ENCODE results near the gene ATF4. TPM values are rescaled to one million over a fixed set of nuclear protein-coding genes. Genes with fewer than 3 reads are reported as not detected.

ATF4 gene
- total and polyA plus RNA-seq, 2 of the 13 experiments (the other 11 are each of a cell fraction or from before 2014, with no cell fraction given), result 486 to 1,297 TPM

- TF ChIP-seq STAG1 (CRISPR knock-in tag; IDR thresholded peaks at IDR 0.05) (no peak), ZFP36L1 (CRISPR knock-in tag; IDR thresholded peaks at IDR 0.05) (no peak), ZNF136 (CRISPR knock-in tag; IDR thresholded peaks at IDR 0.05; ENCODE audit: low read depth) (peak; percentile 54; the same call in 1 of the 2 replicates), ARID4A (CRISPR knock-in tag; IDR thresholded peaks at IDR 0.05; ENCODE audit: borderline replicate concordance) (peak; percentile 37; the same call in 1 of the 2 replicates), ZNF331 (CRISPR knock-in tag; IDR thresholded peaks at IDR 0.05) (peak; percentile 94), SIN3B (IDR thresholded peaks at IDR 0.05; ENCODE audit: low read length) (no peak), SMYD3 (CRISPR knock-in tag; IDR thresholded peaks at IDR 0.05) (peak; percentile 78; the same call in 1 of the 2 replicates), JARID2 (CRISPR knock-in tag; IDR thresholded peaks at IDR 0.05; ENCODE audit: insufficient replicate concordance) (no peak), NR0B2 (CRISPR knock-in tag; IDR thresholded peaks at IDR 0.05) (no peak), HOXA7 (CRISPR knock-in tag; IDR thresholded peaks at IDR 0.05) (0 out of 2 replicates have a peak, but pooled peaks have one; percentile 37), FOXK1 (CRISPR knock-in tag; IDR thresholded peaks at IDR 0.05; ENCODE audit: borderline replicate concordance, low read depth) (peak; percentile 68; the same call in 1 of the 2 replicates), JUNB (CRISPR knock-in tag; IDR thresholded peaks at IDR 0.05; ENCODE audit: borderline replicate concordance) (no peak; the same call in 1 of the 2 replicates), ZNF720 (CRISPR knock-in tag; IDR thresholded peaks at IDR 0.05) (peak; percentile 89; the same call in 1 of the 2 replicates), PBX3 (CRISPR knock-in tag; IDR thresholded peaks at IDR 0.05; ENCODE audit: borderline replicate concordance) (peak; percentile 75; the same call in 1 of the 2 replicates), E2F2 (CRISPR knock-in tag; IDR thresholded peaks at IDR 0.05; ENCODE audit: borderline replicate concordance) (peak; percentile 76; the same call in 1 of the 2 replicates), GLMP (CRISPR knock-in tag; IDR thresholded peaks at IDR 0.05; ENCODE audit: borderline replicate concordance) (no peak; the same call in 1 of the 2 replicates), KDM5A (IDR thresholded peaks at IDR 0.05; ENCODE audit: borderline replicate concordance, low read length) (no peak), SRY (CRISPR knock-in tag; IDR thresholded peaks at IDR 0.05) (peak; percentile 98), ZNF44 (CRISPR knock-in tag; IDR thresholded peaks at IDR 0.05) (0 out of 2 replicates have a peak, but pooled peaks have one; percentile 31), KDM6A (CRISPR knock-in tag; IDR thresholded peaks at IDR 0.05; ENCODE audit: low read depth) (no peak)
These were observed 25.3 kb downstream of the ATF4 start (continued) for GRCh38 chr22:39545386-39546365.

Measured in HepG2 (cell line).